GM10266 (cell line): ENCODE measurements around the gene KCNK16.

ENCODE experiments used
- DNase-seq: peaks from one replicate; pipeline ENCODE4 v3.0.0; 2012; ENCODE audit errors: extremely low spot score
- CTCF ChIP-seq: IDR thresholded peaks from 2 replicates; pipeline ENCODE4 v1.5.1; 2012; ENCODE audit warnings: mild to moderate bottlenecking, low read depth; ENCODE audit not compliant: control insufficient read depth, insufficient read depth; ENCODE audit errors: missing control alignments

KCNK16 gene

GRCh38 chr6:39274903-39275302 is 47.6 kb downstream of the KCNK16 start:
- DNase-seq, result no peak
- no peak for TF ChIP-seq CTCF

- DNase-seq, result no peak
- TF ChIP-seq CTCF, result no peak
These were observed 48.0 kb downstream of the KCNK16 start for GRCh38 chr6:39274471-39274870.

- no peak for TF ChIP-seq CTCF
- DNase-seq, result no peak
These were observed 49.1 kb downstream of the KCNK16 start for GRCh38 chr6:39273406-39273821.

- no peak for TF ChIP-seq CTCF
- no peak for DNase-seq
These were observed 52.5 kb downstream of the KCNK16 start for GRCh38 chr6:39269961-39270360.

- no peak for TF ChIP-seq CTCF
- DNase-seq, result no peak
These were observed 53.8 kb downstream of the KCNK16 start for GRCh38 chr6:39268721-39269120.

- no peak for TF ChIP-seq CTCF
- DNase-seq, result no peak
These were observed 54.3 kb downstream of the KCNK16 start for GRCh38 chr6:39268171-39268570.

GRCh38 chr6:39266782-39267355 is 55.6 kb downstream of the KCNK16 start:
- TF ChIP-seq CTCF, result no peak
- DNase-seq, result no peak
